ENCODE data around the gene ZNF496.
"Not testable (repeated sequence)": the region's sequence is repeated elsewhere in the genome, so short reads cannot be mapped to it uniquely, and the experiment has no call there.

Gene ZNF496

GRCh38 chr1:247331525-247332214 lies at the start of gene ZNF496:
ZNF496 (minus strand) TSS chr1:247331867; CDS start chr1:247329578, 2,289 bp downstream.
- DNase-seq: peak; percentile 85

GRCh38 chr1:247378334-247379073 lies 46.8 kb upstream of the ZNF496 start:
- no peak for DNase-seq

GRCh38 chr1:247377656-247378055 lies 46.0 kb upstream of the ZNF496 start:
- DNase-seq: not testable (repeated sequence)

DNA sequence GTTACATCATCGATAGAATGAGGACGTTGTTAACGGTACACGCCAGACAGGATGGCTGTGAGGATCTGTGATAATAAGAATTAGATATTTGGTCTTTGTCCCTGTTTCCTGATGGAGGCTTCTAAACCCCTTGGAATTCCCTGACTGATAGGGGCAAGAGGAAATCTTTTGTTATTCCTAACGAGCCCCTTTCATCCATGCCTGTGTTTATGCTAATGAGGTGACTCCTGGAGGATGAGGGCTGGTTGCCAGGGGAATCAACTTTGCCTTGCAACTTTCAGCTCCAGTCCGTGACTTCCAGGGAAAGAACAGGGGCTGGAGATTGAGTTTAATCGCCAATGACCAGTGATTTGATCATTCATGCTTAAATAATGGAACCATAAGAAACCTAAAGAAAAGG lies 45.0 kb upstream of the ZNF496 start:
- DNase-seq: no peak

DNA sequence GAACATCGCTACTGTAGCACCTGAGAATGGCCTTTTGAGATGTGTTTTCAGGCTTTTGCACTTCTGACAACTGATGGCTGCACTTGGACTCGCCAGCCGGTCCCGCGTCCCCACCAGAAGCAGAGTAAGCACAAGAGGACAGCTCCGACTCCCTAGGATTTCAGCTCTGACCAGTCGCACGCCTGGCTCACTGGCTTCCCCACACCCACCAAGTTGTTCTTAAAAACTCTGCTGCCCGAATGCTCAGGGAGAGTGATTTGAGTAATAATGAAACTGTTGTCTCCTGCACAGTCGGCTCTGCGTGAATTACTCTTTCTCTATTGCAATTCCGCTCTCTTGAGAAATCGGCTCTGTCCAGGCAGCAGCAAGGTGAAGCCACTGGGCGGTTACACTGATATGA lies 44.1 kb upstream of the ZNF496 start:
- no peak for DNase-seq

- DNase-seq: not testable (repeated sequence)
Observed at GRCh38 chr1:247374651-247375334, 43.1 kb upstream of the ZNF496 start.

- no peak for DNase-seq
Observed at GRCh38 chr1:247373721-247374141, 42.1 kb upstream of the ZNF496 start.

DNA sequence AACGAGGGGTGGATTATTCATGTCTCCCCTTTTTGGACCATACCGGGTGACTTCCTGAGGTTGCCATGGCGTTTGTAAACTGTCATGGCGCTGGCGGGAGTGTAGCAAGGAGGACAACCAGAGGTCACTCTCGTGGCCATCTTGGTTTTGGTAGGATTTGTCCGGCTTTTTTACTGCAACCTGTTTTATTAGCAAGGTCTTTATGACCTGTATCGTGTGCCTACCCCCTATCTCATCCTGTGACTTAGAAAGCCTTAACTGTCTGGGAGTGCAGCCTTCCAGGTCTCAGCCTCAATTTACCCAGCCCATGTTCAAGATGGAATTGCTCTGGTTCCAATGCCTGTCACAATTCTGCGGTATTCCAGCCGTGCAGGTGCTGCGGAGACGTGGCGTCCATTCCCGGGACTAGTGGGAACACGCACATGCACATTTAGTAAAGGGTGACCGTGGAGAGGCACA lies 40.2 kb upstream of the ZNF496 start:
- no peak for DNase-seq

DNA sequence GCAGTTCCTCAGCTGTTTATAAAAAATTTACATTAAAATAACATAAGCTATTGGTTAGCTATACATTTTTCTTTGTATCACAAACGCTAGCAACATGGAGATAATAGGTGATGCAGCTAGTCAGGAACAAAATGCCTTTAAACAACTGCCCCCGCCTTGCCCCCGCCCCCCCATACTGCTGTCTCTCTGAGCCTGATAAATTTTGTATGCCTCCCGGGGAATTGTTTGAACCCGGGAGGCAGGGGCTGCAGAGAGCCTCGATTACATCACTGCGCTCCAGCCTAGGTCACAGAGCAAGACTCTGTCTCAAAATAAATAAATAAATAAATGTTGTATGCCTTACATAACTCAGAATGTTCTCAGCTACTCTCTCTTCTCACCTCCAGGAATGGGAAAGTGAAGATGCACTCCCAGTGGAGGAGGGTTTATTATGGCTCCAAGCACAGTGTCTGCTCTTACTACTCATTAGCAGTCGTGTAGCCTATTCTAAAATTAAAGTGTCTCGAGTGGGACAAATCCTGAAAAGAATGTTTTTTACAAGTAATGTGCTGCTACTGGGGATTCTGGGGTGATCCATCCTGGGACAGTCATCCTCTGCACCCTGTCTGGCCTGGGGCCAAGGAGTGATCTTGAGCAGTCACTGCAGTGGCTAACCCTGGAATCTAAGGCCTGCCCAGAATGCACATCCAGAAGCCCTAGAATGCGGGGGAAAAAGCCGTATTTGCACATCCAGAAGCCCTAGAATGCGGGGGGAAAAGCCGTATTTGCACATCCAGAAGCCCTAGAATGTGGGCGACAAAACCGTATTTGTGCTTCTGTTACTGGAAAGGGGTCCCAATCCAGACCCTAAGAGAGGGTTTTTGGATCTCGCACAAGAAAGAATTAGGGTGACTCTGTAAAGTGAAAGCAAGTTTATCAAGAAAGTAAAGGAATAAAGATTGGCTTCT lies 39.4 kb upstream of the ZNF496 start:
- no peak for DNase-seq

DNA sequence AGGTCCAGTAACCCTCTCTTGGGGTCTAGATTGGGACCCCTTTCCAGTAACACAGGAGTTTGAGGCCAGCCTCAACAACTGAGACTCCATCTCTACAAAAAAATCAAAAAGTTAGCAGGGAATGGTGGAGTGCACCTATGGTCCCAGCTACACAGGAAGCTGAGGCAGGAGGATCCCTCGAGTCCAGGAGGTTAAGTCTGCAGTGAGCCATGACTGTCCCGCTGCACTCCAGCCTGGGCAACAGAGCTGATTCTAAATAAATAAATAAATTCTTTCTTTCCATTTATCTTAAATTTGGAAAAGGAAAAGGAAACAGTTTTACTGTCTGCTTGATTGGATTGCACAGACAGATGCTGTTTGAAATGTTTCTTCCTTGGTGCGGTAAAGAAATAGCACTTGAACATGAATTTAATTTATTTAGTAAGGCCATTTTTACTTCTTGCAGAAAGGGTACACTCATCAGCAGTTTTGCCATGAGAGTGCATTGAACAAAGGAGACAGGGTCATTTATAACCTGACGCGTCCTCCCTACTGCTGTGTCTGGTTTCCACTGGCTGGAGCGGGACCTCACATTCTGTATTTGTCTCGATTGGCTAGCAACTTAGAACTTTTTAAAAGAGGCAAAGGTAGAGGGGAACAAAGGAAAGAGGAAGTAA lies 37.0 kb upstream of the ZNF496 start:
- no peak for DNase-seq

GRCh38 chr1:247367786-247368422 lies 36.2 kb upstream of the ZNF496 start:
- peak; percentile 76 for DNase-seq

GRCh38 chr1:247366926-247367645 lies 35.4 kb upstream of the ZNF496 start:
- no peak for DNase-seq

DNA sequence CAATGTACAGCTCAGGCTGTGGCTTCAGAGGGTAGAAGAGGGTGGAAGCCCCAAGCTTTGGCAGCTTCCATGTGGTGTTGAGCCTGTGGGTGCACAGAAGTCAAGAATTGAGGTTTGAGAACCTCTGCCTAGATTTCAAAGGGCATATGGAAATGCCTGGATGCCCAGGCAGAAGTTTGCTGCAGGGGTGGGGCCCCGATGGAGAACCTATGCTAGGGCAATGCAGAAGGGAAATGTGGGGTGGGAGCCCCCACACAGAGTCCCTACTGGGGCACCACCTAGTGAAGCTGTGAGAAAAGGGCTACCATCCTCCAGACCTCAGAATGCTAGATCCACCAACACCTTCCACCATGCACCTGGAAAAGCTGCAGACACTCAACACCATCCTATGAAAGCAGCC lies 34.7 kb upstream of the ZNF496 start:
- DNase-seq: not testable (repeated sequence)

GRCh38 chr1:247365023-247365422 lies 33.4 kb upstream of the ZNF496 start:
- no peak for DNase-seq

GRCh38 chr1:247363000-247363399 lies 31.3 kb upstream of the ZNF496 start:
- not testable (repeated sequence) for DNase-seq

GRCh38 chr1:247362153-247362552 lies 30.5 kb upstream of the ZNF496 start:
- DNase-seq: no peak

GRCh38 chr1:247360991-247361731 lies 29.5 kb upstream of the ZNF496 start:
- no peak for DNase-seq

GRCh38 chr1:247360116-247360898 lies 28.6 kb upstream of the ZNF496 start:
- no peak for DNase-seq

- DNase-seq: no peak
Observed at GRCh38 chr1:247359559-247359958, 27.9 kb upstream of the ZNF496 start.

All from NCI-H226 (cell line).